ENCODE measurements around the gene IL20RB.
"Not testable (repeated sequence)": the region's sequence is repeated elsewhere in the genome, so short reads cannot be mapped to it uniquely, and the experiment has no call there.

Gene IL20RB

GRCh38 chr3:136989781-136990524, 32.2 kb downstream of the IL20RB start:
- DNase-seq = no peak

- no peak for DNase-seq
Observed at GRCh38 chr3:136990826-136991225, 33.0 kb downstream of the IL20RB start.

- DNase-seq = no peak
Observed at GRCh38 chr3:136992115-136992514, 34.3 kb downstream of the IL20RB start.

- DNase-seq = no peak
Observed at GRCh38 chr3:136994772-136995516, 37.2 kb downstream of the IL20RB start.

DNA sequence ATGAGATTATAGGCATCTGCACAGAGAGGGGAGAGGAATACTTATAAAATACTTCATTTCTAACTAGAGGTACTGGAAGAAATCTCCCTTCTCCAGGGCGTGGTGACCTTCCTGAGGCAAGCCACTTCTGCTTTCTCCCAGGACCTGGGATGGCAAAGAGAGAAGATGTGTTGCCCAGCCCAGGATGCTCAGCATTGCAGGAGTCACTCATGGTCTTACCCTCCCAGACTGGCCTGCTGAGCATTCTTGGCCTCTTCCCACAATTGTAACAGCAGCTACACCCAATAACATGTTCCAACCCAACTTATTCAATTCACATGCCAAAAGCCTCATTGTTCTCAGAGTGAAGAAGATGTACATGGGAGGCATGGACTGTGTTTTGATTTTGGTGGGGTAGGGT, 37.9 kb downstream of the IL20RB start:
- no peak for DNase-seq

DNA sequence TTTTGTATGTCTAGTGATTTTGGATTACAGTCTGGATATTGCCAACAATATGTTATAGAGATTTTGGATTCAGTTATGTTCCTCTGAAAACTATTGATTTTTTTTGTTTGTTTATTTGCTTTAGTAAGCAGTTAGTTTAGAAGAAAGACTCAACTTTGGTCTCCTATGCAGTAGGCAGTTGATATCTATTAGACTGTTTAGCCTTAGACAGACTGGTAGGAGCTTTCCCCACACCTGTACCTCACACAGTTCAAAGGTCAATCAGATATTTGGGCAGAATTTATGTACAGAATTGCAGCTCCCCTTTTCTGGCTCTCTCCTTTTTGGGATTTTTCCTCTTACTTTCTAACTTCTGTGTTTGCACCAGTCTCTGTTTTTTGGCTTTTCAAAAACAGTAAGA, 42.3 kb downstream of the IL20RB start:
- DNase-seq = no peak

DNA sequence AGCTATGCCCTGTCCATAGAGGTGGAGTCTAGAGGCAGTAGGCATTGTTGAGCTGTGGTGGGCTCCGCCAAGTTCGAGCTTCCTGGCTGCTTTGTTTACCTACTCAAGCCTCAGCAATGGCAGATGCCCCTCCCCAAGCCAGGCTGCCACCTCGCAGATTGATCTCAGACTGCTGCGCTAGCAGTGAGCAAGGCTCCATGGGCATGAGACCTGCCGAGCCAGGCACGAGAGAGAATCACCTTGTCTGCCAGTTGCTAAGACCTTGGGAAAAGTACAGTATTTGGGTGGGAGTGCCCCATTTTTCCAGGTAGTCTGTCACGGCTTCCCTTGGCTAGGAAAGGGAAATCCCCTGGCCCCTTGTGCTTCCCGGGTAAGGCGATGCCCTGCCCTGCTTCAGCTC, 49.6 kb downstream of the IL20RB start:
- not testable (repeated sequence) for DNase-seq

- DNase-seq = no peak
Observed at GRCh38 chr3:137008131-137008530, 50.3 kb downstream of the IL20RB start.

- no peak for DNase-seq
Observed at GRCh38 chr3:137008976-137009375, 51.2 kb downstream of the IL20RB start.

DNA sequence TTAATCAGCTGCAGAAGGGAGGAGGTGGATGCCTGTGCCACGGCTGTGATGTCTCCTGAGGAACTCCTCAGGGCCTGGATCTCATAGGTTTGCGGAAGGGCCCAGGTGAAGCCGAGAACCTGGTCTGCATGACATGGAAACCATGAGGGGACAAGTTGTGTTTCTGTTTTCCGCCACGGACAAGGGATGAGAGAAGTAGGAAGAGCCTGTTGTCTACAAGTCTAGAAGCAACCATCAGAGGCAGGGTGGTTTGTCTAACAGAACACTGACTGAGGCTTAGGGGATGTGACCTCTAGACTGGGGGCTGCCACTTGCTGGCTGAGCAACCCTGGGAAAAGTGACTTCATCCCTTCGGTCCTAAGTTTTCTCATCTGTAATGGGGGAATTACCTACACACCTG, 52.4 kb downstream of the IL20RB start:
- no peak for DNase-seq

GRCh38 chr3:137011153-137011552, 53.4 kb downstream of the IL20RB start:
- DNase-seq = no peak

- DNase-seq = no peak
Observed at GRCh38 chr3:137012097-137012501, 54.3 kb downstream of the IL20RB start.

DNA sequence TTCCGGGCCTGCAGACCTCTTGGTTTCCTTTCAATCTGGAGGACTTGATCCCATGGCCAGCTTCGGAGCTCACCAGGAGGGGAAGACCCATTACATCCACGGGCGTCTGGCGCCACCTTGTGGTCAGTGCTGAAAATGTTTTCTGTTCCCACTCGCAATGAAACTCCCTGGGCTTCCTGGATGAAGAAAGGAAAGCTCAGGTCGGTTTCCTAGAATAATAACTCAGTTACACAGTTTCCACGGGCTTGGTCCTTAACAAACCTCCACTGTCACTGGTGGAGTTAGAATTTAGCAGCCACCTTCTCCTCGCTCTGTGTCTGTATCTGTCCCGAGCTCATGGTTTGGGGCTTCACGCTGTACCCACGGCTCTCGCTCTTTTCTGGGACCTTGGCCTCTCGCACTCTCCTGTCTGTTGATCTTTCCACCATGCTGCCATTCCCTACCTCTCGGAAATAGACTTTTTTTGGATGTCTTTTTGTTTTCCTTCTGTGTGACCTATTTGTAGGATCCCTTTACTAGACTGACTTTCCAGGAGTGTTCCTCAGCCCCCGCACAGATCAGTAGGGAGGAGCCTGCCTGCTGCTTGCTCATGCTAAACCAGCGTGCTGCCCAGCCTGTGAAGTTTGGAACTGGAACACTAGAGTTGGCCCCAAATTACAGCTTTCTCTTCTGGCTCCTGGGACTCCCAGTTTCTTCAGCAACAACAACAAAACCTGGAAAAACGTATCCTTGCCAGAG, 56.3 kb downstream of the IL20RB start:
- DNase-seq = peak; percentile 73

GRCh38 chr3:137017316-137017715, 59.5 kb downstream of the IL20RB start:
- DNase-seq = not testable (repeated sequence)

- no peak for DNase-seq
Observed at GRCh38 chr3:137020315-137020714, 62.5 kb downstream of the IL20RB start.

GRCh38 chr3:137020888-137021287, 63.1 kb downstream of the IL20RB start:
- DNase-seq = no peak

GRCh38 chr3:137024348-137024747, 66.6 kb downstream of the IL20RB start:
- no peak for DNase-seq

- DNase-seq = no peak
Observed at GRCh38 chr3:137026701-137027100, 68.9 kb downstream of the IL20RB start.

GRCh38 chr3:137032465-137033120, 74.8 kb downstream of the IL20RB start:
- DNase-seq = peak; percentile 68

DNA sequence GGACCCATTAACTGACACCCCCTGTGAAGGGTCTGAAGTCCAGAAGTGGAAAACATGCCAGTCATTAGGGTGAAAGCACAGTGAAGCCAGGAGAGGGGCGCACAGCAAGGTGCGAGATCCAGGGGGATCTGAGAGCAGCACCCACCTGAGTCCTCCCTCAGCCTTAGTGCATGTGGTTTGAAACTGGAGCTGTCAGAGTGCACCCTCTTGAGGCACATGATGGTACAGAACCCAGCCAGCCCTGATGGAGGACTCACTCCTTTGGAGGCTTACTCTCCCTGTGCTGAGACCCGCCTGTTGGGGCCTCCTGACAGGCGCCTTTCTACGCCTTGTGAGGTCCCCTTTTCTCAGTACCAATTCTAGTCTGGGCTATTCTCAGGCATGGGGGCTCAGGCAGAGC, 77.8 kb downstream of the IL20RB start:
- DNase-seq = peak; percentile 0

DNA sequence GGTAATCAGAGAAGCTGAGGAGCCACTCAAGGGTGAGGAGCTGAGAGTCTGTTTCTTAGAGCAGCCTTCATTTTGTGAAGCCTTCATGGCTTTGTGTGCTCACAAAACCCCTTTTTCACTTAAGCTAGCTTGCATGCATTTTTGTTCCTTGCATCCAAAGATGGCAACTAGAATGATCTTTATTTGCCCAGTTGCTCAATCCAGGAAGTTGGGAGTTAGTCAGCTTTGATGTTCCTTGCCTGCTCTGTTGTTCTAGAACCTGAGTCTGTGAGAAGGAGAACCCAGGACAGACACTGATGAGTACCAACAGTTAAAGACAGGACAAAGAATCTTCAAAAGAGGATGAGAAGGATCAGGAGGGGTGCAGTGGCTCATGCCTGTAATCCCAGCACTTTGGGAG, 81.8 kb downstream of the IL20RB start:
- DNase-seq = no peak

DNA sequence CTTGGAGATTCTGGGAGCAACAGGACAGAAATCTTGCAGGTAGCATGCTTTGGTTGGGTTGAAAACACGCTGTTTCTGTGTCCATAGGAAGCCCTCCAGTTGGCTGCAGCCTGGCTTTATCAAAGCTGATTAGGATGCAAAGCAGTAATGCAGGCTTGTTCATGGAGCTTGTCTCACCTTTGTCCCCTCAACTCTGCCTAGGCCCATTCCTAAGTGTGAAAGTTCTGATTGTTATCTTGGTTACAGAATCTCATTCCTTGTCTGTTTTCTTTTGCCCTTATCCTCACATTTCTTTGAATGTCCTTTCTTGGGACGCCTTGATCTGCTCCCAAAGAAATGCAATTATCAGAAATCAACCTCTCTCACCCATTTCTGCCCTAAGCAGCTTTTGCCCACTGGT, 83.5 kb downstream of the IL20RB start:
- no peak for DNase-seq

DNA sequence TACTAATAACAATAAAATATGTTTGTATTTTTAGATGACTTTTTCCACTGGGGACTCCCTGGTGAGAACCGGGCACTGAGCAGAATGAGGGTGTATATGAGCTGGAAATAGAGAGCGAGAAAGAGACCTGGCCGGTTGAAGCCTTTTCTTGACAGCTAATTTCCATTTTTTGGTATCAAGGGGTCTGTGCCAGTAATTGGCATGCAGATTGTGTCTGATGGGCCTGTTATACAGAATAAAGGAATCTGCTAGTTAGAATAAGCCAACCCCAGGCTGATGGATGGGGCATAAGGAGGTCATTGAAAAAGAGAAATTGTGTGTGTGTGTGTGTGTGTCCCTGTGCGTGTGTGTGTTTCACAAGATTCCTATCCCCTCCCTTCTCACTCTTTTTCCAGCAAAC, 83.9 kb downstream of the IL20RB start:
- DNase-seq = no peak
